Skin of body (tissue), 1 donor: ENCODE results near the gene PAQR8. TPM values are rescaled to one million over a fixed set of nuclear protein-coding genes. Genes with fewer than 3 reads are reported as not detected.

Source experiments
- total RNA-seq: library from RNA; depleted of rRNA; stranded (reverse); fragments of >200 nt; gene quantifications from one replicate; pipeline ENCODE4 v1.2.3, GENCODE V29; 2014

The PAQR8 gene
- total RNA-seq, 1 donor from 2014 or later: 4.1 TPM

Other genes starting within 250 kb of the PAQR8 start
- not detected for gene IL17A, start 175.8 kb upstream of the PAQR8 start, total RNA-seq
- gene IL17F, start 117.7 kb upstream of the PAQR8 start, total RNA-seq: not detected
- gene MCM3, start 77.4 kb upstream of the PAQR8 start, total RNA-seq: 40.9 TPM
- gene EFHC1, start 58.2 kb downstream of the PAQR8 start, total RNA-seq: 22.7 TPM
- gene TRAM2, start 214.9 kb downstream of the PAQR8 start, total RNA-seq: 16.8 TPM